Fibroblast of skin of scalp (primary cell): ENCODE measurements around the gene SRMS.

Source experiments
- DNase-seq: peaks from one replicate; pipeline ENCODE4 v3.0.0-alpha.2; 2013

Gene SRMS

DNA sequence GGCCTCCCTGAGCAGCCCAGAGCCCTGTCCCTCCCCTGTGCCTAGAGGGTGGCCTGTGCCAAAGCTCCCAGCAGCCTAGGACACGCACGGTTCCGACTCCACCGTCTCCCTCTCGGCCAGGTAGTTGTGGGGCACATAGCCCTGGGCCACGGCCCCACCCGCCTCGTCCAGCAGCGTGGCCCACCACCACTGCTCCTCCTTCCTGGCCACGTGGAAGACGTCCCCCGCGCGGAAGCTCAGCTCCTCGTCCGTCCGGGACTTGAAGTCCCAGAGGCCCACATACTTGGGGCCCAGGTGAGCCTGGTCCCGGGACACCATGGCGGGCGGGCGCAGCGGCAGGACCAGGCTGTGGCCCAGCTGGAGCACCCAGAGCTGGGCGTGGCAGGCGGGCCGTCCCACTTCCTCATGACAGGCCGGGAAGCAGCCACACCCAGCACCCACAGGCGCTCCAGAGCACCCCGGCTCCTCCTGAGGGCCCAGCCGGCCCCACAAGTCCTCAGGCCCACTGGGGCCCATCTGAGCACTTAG, 10.5 kb downstream of the SRMS start, which contains the start of gene PTK6:
Gene PTK6 (minus strand): TSS at position 380 of the 528 bp plus-strand sequence. CDS start 62 bp downstream, at position 318.
- DNase-seq, result no peak

DNA sequence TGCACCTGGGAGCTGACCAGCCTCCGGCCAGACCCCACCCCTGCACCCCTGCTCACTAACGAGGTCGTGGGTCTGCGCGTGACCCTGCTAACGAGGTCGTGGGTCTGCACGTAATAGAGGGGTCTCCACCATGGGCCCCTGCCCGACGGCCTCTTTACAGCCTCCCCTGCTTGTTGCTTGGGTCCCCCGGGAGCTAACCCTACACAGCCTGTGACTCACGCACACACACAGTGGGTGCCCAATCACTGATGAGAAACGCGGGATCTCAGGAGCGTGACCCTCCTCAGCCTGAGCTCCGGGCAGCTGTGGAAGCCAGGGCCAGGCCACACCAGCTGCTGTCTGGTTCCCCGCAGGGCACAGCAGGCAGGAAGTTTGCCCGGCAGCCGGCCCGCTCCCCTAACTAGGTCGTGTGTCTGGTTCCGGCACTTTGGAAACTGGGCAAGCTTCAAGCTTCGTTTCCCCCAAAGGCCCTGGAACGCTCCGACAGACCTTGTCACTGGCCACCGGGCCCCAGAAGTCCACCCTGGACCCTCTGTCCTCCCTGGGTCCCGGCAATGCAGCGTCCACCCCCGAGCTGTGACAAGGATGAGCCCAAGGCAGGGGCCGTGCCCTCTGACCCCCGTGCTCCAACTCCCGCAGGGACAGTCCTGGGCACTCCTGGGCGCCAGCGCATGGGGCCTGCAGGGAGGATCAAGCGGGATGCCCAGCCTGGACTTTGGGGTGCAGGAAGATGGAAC, 11.1 kb downstream of the SRMS start:
- peak; percentile 45 for DNase-seq

DNA sequence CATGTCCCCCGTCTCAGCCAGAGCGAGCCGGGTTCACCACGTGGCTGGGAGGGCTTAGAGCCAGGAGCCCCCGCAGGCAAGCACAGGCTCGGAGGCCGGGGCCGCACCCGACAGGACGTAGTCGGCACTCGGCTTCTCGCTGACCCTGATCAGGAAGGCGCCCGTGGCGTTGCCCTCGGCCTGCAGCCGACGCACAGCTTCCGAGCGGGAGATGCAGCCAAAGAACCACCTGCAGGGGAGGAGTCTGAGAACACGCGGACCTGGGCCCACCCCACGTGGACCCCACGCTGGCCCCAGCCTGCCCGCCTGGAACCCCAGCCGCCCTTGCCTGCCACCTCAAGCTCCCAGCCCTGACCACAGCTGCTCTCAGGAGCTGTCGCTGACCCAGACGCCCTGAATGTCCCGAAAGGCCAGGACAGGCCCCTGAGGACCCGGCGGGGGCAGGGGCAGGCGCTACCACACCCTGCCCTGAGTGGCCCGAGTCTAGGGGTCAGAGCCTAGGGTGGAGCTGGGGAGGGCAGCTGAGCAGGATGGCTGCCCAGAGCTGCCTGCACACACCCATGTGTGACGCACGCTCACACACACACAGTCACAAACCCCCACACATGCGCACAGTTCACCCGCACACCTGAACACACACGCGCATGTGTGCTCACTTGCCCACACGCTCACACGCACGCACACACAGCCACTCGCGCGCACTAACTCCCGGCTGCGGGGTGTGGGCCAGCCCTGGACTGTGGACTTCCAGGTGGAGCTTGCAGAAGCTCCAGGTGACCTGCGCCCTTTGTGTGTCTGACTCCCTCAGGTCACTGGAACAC, 12.5 kb downstream of the SRMS start:
- no peak for DNase-seq

DNA sequence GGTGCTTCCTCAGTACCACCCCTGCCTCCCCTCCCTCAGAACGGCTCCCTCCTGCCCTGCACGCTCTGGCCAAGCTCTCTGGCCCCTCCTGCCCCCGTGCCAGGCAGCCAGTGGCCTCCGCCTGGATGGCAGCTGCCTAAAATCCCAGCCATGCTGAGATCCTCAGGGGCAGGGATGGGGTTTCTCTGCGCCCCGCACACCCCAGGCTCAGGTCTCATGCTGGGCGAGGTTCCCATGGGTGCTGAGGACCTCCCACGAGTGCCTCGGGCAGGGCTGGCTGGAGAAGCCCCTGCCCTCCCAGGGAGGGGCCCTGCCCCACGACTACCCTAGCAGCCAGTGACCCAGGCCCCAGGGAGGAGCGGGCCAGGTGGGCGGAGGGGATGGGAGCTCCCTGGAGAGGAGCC, 13.1 kb downstream of the SRMS start:
- DNase-seq, result no peak

DNA sequence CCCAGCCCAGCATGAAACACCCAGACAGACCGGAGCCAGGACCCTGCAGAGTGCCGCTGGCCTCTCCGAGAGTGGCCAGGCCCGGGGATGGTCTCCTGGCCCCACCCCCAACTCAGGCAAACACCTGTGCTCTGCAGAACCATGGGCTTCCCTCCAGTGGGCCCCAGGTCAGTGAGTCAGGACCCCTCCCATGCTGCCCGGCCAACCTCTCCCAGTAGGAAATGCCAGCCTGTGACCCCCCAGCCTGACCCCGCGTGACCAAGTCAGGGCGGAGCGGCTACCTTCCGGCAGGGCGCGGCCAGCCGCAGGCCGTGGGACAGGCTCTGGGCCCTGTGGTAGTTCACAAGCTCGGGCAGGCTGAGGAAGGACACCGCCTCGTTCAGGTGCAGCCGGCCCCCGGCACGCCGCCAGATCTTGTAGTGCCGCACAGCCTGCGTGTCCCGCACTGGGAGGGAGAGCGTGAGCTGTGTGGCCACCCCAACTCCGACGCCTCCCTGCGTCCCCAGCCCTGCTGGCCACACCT, 13.6 kb downstream of the SRMS start:
- no peak for DNase-seq

DNA sequence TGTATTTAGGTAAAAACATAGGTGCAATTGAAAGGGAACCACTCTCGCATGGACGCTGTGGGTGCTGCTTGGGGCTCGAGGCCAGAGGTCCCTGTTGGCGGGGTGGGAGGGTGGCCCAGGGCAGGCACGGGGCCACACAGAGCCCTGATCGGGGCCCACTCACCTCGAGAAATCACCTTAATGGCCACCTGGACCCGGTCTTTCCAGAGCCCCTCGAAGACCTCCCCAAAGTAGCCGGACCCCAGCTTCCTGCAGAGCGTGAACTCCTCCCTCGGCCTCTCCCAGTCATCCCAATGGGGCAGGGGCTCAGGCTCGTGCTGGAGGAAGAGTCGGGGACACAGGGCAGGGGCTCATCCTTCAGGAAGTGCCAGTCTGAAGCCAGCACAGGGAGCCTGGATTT, 14.2 kb downstream of the SRMS start:
- DNase-seq, result no peak

DNA sequence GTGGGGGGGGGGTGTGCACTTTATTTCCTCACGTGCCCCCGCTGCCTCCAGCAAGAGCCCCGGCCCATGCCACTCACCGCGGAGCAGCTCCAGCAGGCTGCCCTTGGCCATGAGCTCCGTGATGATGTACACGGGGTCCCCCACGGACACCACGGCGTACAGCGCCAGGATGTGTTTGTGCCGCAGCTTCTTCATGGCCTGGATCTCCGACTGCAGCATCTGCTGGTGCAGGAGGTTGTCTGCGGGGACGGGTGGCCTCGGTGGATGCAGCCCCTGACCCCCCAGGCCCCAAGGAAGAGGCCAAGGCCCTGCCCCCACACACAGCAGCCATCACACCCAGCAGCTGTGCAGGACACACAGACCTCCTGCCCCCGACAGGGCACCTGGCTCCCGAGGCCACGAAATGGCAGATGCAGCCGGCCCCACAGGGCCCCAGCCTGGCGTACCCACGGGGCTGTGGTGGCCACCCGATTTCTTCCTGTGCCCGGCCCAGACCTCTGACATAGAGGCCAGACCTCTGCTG, 15.0 kb downstream of the SRMS start:
- DNase-seq, result no peak

DNA sequence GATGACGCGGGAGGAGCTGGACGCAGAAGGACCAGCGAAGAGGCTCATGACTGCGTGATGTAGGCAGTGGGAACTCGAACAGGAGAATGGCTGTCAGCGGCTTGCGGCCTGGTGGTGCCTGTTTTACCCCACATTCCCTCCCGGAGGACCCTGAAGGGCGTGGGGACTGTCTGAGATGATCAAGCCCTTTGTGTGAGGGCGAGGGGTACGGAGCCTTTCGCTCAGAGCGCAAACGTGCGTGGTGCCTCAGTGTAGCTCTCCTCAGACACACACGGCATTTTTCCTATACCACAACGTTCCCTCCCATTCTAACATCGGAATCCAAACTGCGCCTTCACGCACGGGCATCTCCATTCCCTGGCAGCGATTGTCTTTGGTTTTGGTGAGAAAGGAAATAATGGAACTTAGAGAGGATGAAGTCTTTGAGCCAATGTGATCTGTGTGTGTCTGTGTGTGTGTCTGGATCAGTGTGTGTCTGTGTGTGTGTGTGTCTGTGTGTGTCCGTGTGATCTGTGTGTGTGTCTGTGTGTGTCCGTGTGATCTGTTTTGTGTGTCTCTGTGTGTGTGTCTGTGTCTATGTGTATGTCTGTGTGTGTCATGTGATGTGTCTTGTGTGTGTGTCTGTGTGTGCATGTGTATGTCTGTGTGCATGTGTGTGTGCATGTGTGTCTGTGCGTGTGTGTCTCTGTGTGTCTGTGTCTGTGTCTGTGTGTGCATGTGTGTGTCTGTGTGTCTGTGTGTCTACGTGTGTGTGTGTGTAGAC, 15.7 kb downstream of the SRMS start:
- no peak for DNase-seq

DNA sequence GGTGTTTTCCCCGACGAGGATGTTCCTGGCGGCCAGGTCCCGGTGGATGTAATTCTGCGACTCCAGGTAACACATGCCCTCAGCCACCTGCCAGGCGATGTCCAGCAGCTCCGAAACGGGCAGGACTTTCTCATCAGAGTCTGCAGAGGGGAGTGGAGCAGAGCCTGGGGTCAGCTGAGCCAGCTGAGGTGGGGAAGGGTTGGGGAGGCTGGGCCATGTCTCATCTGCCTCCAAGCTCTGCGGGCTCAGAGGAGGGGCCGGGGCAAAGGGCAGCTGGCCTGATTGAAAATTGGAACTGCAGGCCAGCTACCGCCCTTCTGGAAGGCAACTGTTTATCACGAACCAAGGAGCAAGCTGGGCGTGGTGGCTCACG, 16.8 kb downstream of the SRMS start:
- no peak for DNase-seq

DNA sequence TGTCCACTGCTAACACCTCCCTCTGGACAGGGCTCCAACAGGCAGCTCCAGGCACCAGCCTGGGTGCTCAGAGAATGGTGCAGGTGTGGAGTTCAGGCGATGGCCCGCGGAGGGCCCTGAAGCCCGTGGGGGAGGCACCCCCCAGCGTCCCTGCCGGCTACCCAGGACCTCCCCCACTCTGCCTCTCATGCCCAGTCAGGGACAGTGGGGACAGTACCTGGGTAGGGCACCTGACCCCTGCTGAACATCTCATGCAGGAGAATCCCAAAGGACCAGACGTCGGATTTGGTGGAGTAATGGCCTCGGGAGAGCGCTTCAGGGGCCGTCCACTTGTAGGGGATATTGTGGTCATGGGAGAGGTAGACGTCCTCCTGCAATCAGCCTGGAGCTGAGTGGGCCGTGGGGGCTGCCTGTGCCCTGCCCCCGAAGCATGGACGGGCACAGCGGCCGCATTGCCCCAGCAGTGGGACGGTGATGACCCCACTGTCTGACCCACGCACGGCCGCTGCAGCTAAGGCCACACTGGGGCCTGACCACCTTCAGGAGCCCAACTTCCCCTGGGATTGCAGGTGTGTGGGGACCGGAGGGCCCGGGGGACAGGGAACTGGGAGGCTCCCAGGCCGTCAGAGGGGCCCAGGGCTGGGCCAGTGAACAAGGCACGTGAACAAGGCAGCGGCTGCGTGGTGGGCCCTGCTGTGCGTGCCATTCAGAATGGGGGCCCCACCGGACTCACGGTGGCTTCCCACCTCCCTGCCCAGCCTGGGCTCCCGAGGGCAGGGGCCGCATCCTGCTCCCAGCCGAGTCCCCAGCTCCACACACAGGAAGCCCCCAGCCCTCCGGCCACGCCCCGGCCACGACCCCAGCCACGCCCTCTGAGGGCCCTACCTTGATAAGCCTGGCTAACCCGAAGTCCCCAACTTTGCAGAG, 17.4 kb downstream of the SRMS start:
- no peak for DNase-seq

DNA sequence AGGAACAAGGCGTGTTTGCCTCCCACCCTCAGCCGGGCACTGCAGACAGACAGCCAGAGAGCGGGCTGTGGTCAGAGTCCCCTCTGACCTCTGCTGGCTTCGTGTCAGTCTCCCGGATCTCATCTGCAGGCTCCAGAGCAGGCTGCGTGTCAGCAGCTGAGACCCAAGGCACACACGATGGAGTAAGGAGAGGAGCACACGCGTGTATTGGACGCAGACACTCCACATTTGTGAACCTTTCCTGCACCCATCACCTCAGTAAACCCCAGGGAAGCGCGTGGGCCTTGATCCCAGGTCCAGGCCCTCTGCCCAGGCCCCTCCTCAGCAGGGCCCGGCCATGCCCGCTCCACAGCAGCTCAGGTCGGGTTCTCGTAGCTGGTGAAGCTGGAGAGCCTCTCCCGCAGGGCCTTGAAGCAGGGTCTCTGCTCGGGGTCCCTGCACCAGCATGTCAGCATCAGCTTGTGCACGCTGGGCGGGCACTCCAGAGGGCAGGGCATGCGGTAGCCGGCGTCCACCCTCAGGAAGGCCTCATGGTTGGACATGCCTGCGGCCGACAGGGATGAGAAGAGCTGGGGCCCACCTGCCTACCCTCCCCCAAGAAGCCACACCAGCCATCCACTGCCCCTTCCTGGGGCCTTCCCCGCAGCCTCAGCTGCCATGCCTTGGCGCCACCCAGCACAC, 18.2 kb downstream of the SRMS start:
- DNase-seq, result no peak

DNA sequence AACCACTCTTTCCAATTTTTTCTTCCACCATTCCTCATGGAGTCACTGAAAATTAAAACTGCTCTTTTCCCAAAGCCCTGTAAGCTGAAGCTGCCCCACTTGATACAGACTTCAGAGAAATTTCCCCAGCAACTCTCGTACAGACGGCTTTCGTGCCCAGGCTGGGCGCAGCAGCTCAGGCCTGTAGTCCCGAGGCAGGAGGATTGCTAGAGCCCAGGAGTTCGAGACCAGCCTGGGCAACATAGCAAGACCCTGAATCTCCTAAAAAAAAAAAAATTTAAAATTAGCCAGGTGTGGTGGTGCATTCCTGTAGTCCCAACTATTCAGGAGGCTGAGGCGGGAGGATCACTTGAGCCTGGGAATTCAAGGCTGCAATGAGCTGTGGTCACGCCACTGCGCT, 20.4 kb downstream of the SRMS start:
- DNase-seq, result no peak

DNA sequence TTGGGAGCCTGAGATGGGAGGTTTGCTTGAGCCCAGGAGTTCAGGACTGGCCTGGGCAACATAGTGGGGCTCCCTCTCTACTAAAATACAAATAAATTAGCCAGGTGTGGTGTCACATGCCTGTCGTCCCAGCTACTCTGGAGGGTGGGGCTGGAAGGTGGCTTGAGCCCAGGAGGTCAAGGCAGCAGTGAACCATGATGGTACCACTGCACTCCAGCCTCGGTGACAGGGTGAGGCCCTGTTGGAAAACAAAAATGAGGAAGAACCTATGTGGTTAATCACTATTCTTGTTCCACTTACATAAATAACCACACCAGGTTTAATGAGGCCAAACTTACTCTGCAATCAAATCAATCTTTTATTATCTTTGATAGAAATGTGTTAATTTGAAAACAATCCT, 21.6 kb downstream of the SRMS start:
- no peak for DNase-seq

DNA sequence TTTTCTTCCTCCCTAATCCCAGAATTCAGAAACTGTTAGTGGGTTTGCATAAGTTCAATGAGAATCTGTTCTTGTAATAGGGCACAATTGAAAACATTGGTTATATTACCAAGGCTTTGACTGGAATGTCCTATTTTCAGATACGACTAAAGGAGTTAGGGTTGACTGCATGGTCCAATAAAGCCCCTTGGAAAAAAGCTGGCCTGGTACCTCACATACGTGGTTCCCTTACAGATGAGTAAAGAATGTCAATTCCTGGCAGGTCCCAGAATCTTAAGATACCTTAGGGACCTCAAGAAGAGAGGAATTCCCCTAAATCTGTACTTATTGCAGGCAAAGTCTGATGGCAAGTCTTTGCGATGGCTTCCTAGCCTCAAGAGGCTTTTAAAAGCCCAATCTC, 22.4 kb downstream of the SRMS start:
- no peak for DNase-seq

DNA sequence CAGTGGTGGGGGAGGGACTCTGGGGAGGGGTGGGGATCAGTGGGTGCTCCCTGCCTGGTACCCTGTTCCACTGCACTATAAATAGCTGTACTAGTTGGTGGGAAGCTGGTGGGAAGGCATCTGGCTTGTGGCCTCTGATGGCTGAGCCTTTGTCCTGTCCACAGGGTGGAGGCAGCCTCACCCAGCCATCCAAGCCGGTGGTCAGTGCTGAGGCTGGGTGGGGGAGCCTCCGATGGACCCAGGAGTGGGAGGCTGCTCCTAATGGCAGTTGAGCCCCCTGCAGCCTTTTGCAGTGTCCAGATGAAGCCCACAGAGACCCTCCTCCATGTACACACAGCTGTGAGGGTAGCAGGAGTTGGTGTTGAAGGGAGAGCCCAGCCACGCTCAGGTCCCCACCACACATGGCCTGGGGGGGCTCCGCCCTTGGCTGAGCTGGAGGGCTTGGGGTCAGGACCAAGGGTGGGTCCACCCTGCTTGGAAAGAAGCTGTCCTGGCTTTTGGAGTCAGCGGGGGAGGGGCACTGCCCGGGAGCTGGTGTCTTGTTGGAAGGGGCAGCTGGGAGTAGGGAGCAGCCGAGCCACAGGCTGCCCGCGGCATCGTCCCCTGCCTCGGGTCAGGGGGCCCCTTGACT, 24.5 kb downstream of the SRMS start:
- no peak for DNase-seq

DNA sequence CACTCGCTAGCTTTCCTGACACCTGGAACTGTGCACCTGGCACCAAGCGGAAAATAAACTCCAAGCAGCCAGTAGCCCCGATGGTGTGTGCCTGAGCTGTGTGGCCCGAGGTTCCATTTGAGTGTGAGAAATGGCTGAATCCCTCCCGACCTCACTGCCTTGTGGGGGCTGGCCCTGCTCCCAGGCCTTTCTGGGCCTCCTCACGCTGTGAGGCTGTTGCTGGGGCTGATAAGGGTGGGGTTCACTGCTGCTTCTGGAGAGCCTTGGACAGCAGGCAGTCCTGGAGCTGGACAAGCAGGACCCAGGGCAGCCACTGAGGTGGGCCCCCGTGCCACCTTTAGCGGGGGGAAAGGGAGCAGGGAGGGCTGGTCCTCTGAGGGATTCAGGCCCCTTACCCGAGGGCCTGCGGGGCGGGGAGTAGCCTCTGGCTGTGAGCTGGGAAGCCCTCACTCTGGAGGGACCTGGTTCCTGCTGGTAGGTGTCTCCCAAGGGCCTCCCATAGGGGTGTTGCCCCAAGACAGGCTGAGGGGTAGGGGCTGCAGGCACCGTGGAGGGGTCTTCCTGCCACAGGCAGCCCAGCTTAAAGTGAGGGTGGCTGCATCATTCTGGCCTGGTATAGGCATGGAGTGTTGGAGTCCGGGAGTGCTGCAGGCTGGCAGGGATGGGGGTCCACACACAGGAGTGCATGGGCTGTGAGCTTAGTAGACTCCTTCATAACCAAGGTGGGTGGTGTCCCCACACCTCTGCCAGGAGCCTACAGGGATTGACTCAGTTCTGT, 25.3 kb downstream of the SRMS start:
- no peak for DNase-seq

DNA sequence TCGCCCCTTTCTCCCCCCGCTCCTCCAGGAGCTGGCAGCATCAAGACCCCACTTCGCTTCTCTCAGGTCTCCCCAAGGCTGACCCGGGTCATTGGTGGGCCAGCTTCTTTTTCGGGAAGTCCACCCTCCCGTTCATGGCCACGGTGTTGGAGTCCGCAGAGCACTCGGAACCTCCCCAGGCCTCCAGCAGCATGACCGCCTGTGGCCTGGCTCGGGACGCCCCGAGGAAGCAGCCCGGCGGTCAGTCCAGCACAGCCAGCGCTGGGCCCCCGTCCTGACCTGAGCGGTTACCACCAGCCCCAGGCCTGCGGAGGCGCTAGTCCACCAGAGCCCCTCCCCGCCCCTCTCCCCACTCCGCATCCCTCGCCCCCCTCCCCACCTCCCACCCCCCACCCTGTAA, 25.9 kb downstream of the SRMS start:
- no peak for DNase-seq

DNA sequence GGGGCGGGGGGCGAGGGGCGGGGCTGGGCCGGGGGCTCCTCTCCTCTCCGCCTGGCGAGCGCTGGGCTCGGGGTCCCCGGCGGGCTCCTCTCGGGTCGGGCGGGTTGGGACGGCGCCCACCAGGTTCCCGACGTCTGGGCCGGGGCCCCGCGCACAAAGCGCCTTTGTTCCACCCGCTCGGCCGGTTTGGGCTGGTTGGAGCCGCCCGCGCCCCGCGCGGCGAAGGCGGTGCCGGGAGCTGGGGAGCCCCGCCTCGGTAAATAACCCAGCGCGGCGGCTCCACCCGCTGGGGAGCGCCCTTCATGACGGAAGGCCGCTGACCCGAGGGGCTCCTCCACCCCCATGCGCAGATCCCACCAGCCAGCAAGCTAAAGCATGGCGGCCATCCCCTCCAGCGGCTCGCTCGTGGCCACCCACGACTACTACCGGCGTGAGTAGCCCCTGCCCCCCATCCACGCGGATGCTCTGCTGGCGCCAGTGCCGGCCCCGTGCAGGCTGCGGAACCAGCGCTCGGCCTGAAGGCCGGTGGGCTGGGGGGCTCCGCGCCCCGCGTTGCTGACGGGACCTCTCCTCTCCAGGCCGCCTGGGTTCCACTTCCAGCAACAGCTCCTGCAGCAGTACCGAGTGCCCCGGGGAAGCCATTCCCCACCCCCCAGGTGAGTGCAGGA, 26.5 kb downstream of the SRMS start:
- DNase-seq, result peak; percentile 77

DNA sequence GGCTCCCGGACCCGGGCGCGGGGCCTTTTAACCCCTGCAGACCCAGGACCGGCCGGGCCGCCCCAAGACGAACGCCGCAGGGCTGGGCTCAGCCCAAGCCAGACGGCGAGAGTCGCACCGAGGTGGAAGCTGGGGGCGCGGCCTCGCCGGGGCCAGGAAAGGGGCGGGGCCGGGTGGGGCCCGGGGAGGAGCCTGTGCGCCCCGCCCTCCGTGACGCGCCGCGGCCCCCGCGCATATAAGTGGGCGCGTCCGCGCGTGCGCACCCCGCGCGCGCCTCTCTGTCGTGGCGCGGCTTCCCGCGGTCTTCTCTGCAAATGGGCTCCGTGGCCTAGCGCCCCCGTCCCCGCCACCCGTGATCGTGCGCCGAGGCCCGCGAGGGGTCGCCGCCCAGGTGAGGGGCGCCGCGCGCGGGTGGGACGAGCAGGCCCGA, 27.0 kb downstream of the SRMS start, which contains the start of gene PPDPF:
Gene PPDPF (plus strand): TSS at position 262 of the 430 bp plus-strand sequence. CDS start 544 bp downstream, outside the sequence.
- DNase-seq, result peak; percentile 85
